HG03378 (cell line): Measurements from ENCODE around the gene SMIM10L1.

Experiments used
- ATAC-seq: cut with Tn5 transposase; IDR thresholded peaks from one replicate; pipeline ENCODE4 v1.9.1; 2021; ENCODE audit warnings: mild to moderate bottlenecking, moderate library complexity; ENCODE audit not compliant: unreplicated experiment

SMIM10L1 gene

GRCh38 chr12:11183011-11183410 is 12.0 kb downstream of the SMIM10L1 start:
- no peak for ATAC-seq

GRCh38 chr12:11186837-11187236 is 15.8 kb downstream of the SMIM10L1 start, which contains the start of gene TAS2R42:
TAS2R42 (minus strand) TSS chr12:11186937; CDS start chr12:11186937, 0 bp downstream.
- no peak for ATAC-seq

GRCh38 chr12:11202811-11203210 is 31.8 kb downstream of the SMIM10L1 start:
- no peak for ATAC-seq

- no peak for ATAC-seq
Measured at GRCh38 chr12:11204173-11204572, 33.2 kb downstream of the SMIM10L1 start.

- ATAC-seq, result no peak
Measured at GRCh38 chr12:11209113-11209512, 38.1 kb downstream of the SMIM10L1 start.
